SK-N-MC (cell line): Measurements from ENCODE around the gene MOXD1.

Source experiments
- EZH2 ChIP-seq: fragments of 200-600 bp; sonication (generic); IDR thresholded peaks from one replicate; pipeline ENCODE4 v1.6.1; 2017; ENCODE audit warnings: antibody characterized with exemption
- FOXP2 ChIP-seq: optimal IDR thresholded peaks from 2 replicates; pipeline ENCODE3; 2011; ENCODE audit warnings: mild to moderate bottlenecking, moderate library complexity; ENCODE audit not compliant: insufficient read depth; ENCODE audit errors: extremely low read length, control extremely low read depth
- POLR2AphosphoS5 ChIP-seq: IDR thresholded peaks from 2 replicates; pipeline ENCODE4 v1.6.1; 2012; ENCODE audit warnings: mild to moderate bottlenecking, low read depth, low read length, borderline replicate concordance

GRCh38 chr6:132446141-132446854 lies 45.0 kb upstream of the MOXD1 start:
- TF ChIP-seq POLR2AphosphoS5 (no peak), EZH2 (no peak), FOXP2 (no peak)
